Measurements from ENCODE around the gene PSD4.
A peak's percentile ranks its signal among the peaks of the same experiment; 100 is the strongest.

Gene PSD4

DNA sequence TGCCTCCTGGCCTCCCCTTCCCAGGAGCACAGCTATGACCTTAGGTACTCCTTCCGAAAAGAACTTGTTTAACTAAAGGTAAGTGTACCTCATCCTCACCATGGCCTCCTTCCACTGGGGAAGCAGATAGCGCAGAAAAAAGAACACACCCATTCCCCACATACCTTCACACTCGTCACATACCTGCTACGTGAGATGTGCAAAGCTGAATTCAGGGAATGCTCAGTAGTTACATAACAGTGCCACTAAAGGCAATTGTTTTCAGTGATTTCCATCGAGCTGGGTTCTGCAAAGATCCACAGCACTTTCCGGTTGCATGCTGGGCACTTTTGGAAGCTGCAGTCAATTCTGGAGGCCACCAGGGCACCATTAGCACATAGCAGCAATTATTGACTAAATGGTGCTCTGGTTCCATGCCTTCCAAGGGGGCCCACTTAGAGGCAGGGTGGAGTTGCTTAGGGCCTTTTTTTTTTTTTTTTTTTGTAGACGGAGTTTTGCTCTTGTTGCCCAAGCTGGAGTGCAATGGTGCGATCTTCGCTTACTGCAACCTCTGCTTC is 63.9 kb downstream of the PSD4 start:
- no peak for DNase-seq (ENCODE audit: insufficient read length, low spot score)
- no peak for FAIRE-seq
- no peak for TF ChIP-seq POLR2A (IDR thresholded peaks at IDR 0.05; ENCODE audit: low read depth, low read length)

DNA sequence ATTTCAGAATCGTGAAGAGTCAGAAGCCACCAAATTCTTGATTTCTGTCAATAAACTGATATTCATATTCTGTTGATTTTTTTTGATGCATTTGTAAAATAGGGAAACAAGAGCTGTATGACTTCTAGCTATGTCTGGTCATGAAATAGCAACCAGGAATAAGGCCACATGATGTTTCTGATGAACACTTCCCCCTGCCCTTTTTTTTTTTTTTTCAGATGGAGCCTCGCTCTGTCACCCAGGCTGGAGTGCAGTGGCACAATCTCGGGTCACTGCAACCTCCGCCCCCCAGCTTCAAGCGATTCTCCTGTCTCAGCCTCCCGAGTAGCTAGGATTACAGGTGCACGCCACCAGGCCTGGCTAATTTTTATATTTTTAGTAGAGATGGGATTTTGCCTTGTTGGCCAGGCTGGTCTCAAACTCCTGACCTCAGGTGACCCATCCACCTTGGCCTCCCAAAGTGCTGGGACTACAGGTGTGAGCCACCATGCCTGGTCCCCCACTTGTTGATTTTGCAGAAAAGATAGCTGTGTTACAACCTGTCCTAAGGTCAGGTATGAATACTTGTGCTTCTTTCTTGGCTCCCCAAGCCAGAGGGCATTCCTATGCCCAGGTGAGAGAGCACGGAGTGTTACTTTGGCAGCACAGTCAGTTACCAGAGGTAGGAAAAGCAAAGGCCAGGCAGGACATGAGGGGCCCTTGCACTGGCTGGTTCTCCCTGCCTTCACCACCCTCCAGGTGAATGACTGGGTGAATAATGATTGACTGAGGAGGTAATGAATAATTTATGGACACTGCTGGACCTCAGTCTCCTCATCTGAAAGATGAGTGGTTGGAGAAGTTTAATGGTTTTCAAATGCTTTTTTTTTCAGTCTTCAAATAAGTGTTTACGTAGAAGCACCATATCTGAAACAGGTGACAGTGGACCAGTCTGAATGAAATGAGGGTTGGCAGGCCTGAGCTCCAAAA is 65.4 kb downstream of the PSD4 start:
- no peak for FAIRE-seq
- no peak for TF ChIP-seq POLR2A (IDR thresholded peaks at IDR 0.05; ENCODE audit: low read depth, low read length)
- DNase-seq (ENCODE audit: insufficient read length, low spot score) = no peak

DNA sequence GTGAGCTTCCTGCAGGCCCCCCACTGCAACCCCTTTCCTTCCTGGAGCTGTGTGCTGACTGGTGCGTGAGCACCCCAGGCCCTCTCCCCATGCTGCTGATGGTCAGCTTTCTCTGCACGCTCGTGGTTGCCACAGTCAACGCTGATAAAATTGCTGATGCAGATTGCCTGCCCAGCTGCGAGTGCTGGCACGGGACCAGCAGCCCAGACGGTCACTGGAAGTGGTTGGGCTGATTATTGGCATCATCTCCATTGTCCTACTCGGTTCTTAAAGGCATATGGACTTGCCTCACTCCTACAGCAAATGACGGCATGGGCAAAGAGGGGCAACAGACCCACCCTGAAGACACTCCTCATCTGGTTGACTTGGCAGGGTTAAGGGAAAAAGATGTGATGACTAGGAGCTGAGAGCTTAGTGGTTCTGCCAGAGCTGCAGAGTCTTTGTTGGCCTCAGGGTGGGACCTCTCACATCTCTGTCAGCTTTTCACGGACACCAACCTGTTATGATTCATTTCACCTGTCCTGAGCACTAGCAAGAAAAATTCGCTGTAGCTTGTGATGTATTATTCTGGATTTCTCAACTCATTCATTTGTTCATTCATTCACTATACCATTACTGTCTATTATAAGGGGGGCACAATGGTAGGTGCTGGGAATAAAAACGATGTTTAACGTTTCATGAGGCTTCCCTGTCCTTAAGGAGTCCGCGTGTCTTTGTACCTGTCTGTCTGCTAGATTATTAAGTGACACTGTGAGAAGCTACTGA is 66.6 kb downstream of the PSD4 start:
- no peak for TF ChIP-seq POLR2A (IDR thresholded peaks at IDR 0.05; ENCODE audit: low read depth, low read length)
- peak; percentile 84 for DNase-seq (ENCODE audit: insufficient read length, low spot score)
- no peak for FAIRE-seq

DNA sequence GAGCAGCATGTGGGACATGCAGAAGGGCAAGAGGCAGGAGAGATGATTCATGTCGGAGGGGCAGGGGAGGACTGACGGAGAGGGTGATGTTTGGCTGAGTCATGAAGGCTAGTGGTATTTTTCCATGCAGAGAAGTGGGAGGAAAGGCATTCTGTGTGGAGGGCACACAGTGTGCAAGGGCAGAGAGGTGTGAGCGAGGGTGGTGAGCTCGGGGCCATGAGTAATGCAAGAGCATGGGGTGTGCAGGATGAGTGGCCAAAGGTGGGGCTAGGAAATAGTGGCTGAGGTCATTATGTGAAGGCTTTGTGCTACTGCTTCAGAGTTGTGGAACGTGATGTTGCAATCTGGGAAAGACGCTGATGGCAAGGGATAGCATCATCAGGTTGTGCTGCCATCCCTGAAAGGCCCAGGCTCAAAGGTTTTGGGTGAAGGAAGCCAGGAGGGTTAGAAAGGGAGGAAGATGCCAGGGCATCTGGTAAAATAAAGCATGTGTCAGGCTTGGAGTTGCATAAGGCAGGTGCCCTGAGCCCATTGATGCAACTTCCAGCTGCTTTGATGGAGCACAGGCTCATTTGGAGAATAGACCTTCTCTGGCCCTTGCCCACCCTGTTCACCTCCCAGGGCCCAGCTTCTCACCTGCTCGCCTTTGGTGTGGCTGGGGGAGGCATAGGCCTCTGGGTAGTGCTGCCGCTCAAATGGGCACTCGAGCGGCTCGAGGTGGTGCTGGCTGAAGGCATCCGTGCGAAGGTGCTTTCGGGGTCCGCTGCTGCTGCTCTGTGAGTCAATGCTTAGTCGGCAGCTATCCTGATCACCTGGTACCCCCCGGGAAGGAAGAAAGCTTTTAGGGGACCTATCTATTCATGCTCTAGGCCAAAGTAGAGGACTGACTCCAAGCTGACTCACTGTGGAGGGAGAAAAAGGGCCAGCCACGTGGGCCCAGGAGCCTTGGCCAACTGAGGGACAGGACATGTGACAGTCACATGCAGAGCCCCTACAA is 67.4 kb downstream of the PSD4 start:
- FAIRE-seq = peak; percentile 95
- DNase-seq (ENCODE audit: insufficient read length, low spot score) = peak; percentile 99

DNA sequence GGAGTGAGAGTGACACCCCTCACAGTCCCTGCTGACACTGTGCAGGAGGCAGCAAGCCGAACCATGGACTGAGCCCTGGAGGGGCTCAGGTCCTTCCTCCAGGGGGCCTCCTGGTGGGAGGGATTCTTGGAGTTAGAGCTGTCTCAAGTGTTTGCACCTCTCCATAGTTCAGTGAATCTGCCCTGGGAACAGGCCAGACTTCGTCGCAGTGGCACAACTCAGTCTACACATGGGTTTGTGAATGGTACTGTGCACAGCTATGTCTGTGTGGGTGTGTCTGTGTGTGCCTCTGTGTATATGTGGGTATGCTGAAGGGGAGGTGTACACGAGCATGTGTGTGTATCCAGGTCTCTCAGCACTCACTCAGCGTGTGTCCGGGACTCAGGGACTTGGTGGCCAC is 68.6 kb downstream of the PSD4 start:
- no peak for TF ChIP-seq POLR2A (IDR thresholded peaks at IDR 0.05; ENCODE audit: low read depth, low read length)
- FAIRE-seq = no peak

More for the DNA sequence above, 67.4 kb downstream of the PSD4 start:
- peak; percentile 34; the same call in 1 of the 2 replicates for TF ChIP-seq POLR2A (IDR thresholded peaks at IDR 0.05; ENCODE audit: low read depth, low read length)

DNA sequence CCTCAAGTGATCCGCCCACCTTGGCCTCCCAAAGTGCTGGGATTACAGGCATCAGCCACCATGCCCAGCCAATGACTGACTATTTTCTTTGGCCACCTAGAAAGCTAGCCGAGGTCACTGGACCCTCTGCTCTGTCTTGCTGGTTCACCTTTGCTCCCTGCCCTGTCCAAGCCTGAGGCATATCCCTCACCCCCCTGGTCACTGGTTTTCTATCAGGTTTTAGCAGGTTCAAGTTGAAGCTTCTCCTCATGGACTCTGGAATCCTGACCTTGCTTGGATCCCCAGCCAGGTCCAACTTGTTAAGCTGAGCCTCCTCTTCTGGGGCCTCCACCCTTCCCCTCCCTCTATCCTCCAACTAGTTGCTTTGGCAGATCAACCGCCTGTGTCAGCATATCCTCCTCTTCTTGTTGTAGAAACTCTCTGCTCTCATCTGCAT is 71.5 kb downstream of the PSD4 start:
- no peak for TF ChIP-seq POLR2A (IDR thresholded peaks at IDR 0.05; ENCODE audit: low read depth, low read length)
- FAIRE-seq (no peak), DNase-seq (ENCODE audit: insufficient read length, low spot score) (no peak)

More for the DNA sequence above, 68.6 kb downstream of the PSD4 start:
- no peak for DNase-seq (ENCODE audit: insufficient read length, low spot score)

DNA sequence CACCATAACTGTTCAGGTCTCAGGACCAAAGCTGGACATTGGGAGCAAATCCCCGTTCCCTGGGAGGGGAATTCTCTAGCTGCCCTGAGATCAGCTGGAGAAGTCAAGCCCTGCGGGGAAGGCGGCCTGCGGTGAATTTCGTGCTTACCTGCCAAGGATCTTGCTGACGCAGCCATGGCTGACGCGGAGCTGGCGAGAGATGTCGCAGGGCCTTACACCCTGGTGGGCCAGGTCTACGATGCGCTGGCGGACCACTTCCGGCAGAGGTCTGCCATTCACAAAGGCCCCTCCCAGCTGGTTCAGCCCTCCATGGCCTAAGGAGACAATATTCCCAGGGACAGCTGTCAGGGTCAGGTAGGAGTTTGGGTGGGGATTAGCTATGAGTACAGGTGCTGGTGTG is 72.8 kb downstream of the PSD4 start:
- TF ChIP-seq POLR2A (IDR thresholded peaks at IDR 0.05; ENCODE audit: low read depth, low read length) = no peak
- DNase-seq (ENCODE audit: insufficient read length, low spot score) (no peak), FAIRE-seq (no peak)

DNA sequence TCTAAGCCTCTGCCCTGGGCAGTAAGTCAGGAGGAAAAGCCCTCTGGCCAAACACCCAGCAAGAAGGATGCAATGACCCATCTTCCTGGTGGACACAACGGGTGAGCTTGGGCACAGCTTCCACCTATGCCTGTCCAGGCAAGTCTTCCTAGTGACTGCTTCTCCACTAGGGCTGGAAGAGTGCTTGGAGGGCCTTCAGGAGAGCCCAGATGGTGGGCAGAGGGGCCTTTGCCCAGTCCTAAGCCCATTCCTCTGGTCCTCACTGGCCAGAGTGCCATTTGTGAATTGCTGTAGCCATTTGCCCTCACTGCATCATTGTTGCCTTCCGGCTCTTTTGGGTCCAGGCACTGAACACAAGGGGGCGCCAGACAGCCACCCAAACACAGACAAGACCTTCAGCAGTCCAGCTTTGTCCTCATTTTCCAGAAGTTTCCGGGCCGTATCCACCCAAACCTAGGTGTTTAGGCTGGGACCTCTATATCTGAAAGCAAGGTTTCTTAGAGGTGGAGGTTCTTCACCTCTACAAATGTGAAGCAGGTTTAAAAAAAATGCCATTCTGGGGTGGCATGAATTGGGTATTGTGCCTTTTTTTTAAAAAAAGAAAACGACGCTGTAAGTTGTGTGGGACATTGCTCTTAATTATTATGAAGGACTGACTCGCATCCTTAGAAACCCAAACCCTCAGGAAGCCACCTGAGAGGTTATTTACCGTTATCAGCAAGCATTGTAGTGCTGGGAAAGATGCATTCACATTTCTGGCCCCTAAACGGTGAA is 75.4 kb downstream of the PSD4 start:
- FAIRE-seq (no peak), DNase-seq (ENCODE audit: insufficient read length, low spot score) (peak; percentile 75)
- TF ChIP-seq POLR2A (IDR thresholded peaks at IDR 0.05; ENCODE audit: low read depth, low read length) = no peak

DNA sequence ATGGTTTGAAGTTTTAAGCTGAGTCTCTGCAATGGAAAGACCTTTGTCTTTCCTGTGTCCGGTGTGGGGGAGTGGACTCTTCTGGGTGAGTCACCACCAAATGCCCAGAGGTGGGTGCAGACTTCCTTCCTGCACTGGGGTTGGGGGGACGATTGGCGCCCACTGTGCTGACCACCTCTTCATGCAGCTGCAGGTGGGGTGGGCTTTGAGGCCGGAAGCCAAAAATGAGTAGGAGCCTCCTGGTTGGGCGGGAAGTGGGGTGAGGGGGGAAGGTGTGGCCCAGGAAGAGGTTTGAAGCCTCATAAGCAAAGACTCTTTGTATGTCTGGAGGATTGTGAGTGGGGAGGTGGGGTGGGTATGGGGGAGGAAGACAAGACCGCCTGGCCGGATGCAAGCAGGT is 77.3 kb downstream of the PSD4 start:
- no peak for FAIRE-seq
- DNase-seq (ENCODE audit: insufficient read length, low spot score) = no peak

DNA sequence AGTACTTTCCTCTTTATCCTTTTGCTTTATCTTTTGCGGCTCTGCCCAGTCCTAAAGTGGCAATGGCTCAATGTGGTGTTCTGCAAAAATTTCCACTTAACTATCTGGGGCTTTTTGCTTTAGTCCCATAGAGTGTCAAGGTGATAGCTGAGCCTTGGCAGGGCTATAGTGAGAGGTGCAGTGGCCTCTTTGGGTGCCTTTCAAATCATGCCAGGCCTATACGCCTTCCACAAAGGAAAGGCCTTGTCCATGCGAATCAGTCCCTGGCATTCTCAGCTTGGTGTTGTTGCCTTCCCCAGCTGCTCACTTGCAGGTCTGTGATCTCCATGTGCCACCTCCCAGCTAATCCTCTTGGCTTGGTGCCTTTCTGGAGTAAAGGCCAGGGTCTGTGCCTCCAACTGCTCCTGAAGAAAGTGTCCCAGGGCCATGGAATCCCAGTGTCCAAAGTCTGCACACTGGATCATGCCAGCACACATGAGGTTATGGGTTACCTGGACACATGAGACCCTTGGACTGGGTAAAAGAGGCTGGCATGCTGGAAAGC is 78.3 kb downstream of the PSD4 start:
- FAIRE-seq (no peak), DNase-seq (ENCODE audit: insufficient read length, low spot score) (no peak)
- no peak for TF ChIP-seq POLR2A (IDR thresholded peaks at IDR 0.05; ENCODE audit: low read depth, low read length)

More for the DNA sequence above, 77.3 kb downstream of the PSD4 start:
- TF ChIP-seq POLR2A (IDR thresholded peaks at IDR 0.05; ENCODE audit: low read depth, low read length) = no peak

DNA sequence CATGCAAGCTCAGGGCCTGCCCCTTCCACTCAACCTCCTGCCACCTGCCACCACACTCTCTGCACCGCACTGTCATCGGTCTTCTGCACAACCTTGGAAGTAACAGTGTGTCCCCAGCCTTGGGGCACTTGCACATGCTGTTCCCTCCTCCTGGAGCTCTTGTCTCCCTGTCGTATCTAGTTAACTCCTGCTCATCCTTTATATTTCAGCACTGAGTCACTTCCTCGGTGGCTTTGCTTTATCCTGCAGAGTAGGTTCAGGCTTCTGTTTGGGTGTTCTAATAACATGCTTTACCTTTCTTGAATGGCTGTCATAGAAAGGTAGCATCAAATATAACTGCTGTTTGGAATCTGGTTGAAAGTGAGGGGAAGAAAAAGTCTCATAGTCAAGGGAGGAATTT is 79.7 kb downstream of the PSD4 start:
- no peak for TF ChIP-seq POLR2A (IDR thresholded peaks at IDR 0.05; ENCODE audit: low read depth, low read length)
- FAIRE-seq = no peak
- DNase-seq (ENCODE audit: insufficient read length, low spot score) = no peak

Data from H54 (cell line).